Measurements from ENCODE around the gene ZNF607. TPM values are rescaled to one million over a fixed set of nuclear protein-coding genes. Genes with fewer than 3 reads are reported as not detected.

Gene ZNF607
- total and polyA plus RNA-seq, 2 experiments from 2014 or later, result 3.2 to 11.4 TPM

GRCh38 chr19:37738371-37738770 lies 18.8 kb upstream of the ZNF607 start:
- ATAC-seq (no peak), DNase-seq (ENCODE audit: low spot score) (no peak)
- no peaks in the 10 kb centered on the region for H3K4me1 Mint-ChIP-seq
- H3K27me3 Mint-ChIP-seq (ENCODE audit: insufficient read depth, low read depth, poor library complexity), result peaks cover 12% of the 10 kb centered on the region
- Histone ChIP-seq H3K4me2 (no peak overlapping the region), H3K27ac (ENCODE audit: low read depth) (no peak overlapping the region), H3K4me3 (no peak overlapping the region), H2AFZ (no peak overlapping the region), H3K9me2 (ENCODE audit: insufficient read depth) (no peaks in the 10 kb centered on the region), H3K4me1 (ENCODE audit: insufficient read depth) (no peaks in the 10 kb centered on the region), H3K36me3 (ENCODE audit: insufficient read depth) (peaks cover 29% of the 10 kb centered on the region), H4K20me1 (replicated peaks; ENCODE audit: insufficient read depth) (no peaks in the 10 kb centered on the region), H3F3A (replicated peaks; ENCODE audit: low read depth) (no peaks in the 10 kb centered on the region), H3K79me2 (replicated peaks; ENCODE audit: insufficient read depth) (no peaks in the 10 kb centered on the region), H3K27me3 (ENCODE audit: insufficient read depth) (no peaks in the 10 kb centered on the region)
- peaks cover 89% of the 10 kb centered on the region for H3K36me3 Mint-ChIP-seq (ENCODE audit: low read depth)
- no peak overlapping the region for H3K27ac Mint-ChIP-seq
- peaks cover 78% of the 10 kb centered on the region for H3K9me3 Mint-ChIP-seq
- TF ChIP-seq STAT1 (IDR thresholded peaks at IDR 0.05; ENCODE audit: unreplicated experiment) (no peak), REST (IDR thresholded peaks at IDR 0.05; ENCODE audit: unreplicated experiment) (no peak), ZNF114 (CRISPR knock-in tag; IDR thresholded peaks at IDR 0.05) (no peak), POLR2AphosphoS5 (IDR thresholded peaks at IDR 0.05; ENCODE audit: low read depth) (no peak), CTCF (conservative IDR thresholded peaks at IDR 0.05; ENCODE audit: low read depth in 2 of 2) (no peak)
- no peak overlapping the region for H3K4me3 Mint-ChIP-seq

- H4K20me1 ChIP-seq (replicated peaks; ENCODE audit: insufficient read depth), result no peaks in the 10 kb centered on the region; the same call in 1 of the 2 replicates
- no peaks in the 10 kb centered on the region for H3K79me2 ChIP-seq (replicated peaks; ENCODE audit: insufficient read depth)
- H3F3A ChIP-seq (replicated peaks; ENCODE audit: low read depth), result no peaks in the 10 kb centered on the region
- H3K36me3 ChIP-seq (ENCODE audit: insufficient read depth), result no peaks in the 10 kb centered on the region
- no peaks in the 10 kb centered on the region for H3K4me1 ChIP-seq (ENCODE audit: insufficient read depth)
- H3K4me3 ChIP-seq, result no peak overlapping the region
- H3K9me3 Mint-ChIP-seq, result no peaks in the 10 kb centered on the region; the same call in 2 of the 3 replicates
- no peaks in the 10 kb centered on the region for H3K9me2 ChIP-seq (ENCODE audit: insufficient read depth)
- DNase-seq (ENCODE audit: low spot score) (no peak), ATAC-seq (no peak)
- no peak overlapping the region for H3K4me3 Mint-ChIP-seq
- no peaks in the 10 kb centered on the region for H3K27me3 Mint-ChIP-seq (ENCODE audit: insufficient read depth, low read depth, poor library complexity)
- no peaks in the 10 kb centered on the region for H3K4me1 Mint-ChIP-seq
- H3K27me3 ChIP-seq (ENCODE audit: insufficient read depth), result no peaks in the 10 kb centered on the region
- no peak overlapping the region for H3K4me2 ChIP-seq
- H2AFZ ChIP-seq, result no peak overlapping the region
- H3K36me3 Mint-ChIP-seq (ENCODE audit: low read depth), result no peaks in the 10 kb centered on the region; the same call in 1 of the 3 replicates
- no peak overlapping the region for H3K27ac ChIP-seq (ENCODE audit: low read depth)
- no peak overlapping the region for H3K27ac Mint-ChIP-seq
- no peak for TF ChIP-seq EZH2 (IDR thresholded peaks at IDR 0.05; ENCODE audit: low read depth, unreplicated experiment)
- no peak for TF ChIP-seq ZNF114 (CRISPR knock-in tag; IDR thresholded peaks at IDR 0.05)
- no peak for TF ChIP-seq ZNF462 (CRISPR knock-in tag; IDR thresholded peaks at IDR 0.05)
- no peak for TF ChIP-seq NANOG (IDR thresholded peaks at IDR 0.05; ENCODE audit: borderline replicate concordance)
- TF ChIP-seq CTCF (conservative IDR thresholded peaks at IDR 0.05; ENCODE audit: low read depth in 2 of 2), result no peak
These were observed 5.6 kb upstream of the ZNF607 start for GRCh38 chr19:37725181-37725580.

All from GM23338 (cell line).